HAP-1 (cell line): Measurements from ENCODE around the gene TRAPPC1.

ENCODE experiments used
- DNase-seq, 2 experiments: peaks; one replicate each; pipeline ENCODE4 v3.0.0-alpha.2; 2016 to 2020; ENCODE audit warnings: low spot score in 2 of 2
- H3K27me3 ChIP-seq: fragments of 250-450 bp; sonication (Bioruptor Pico); 2 replicates; pipeline ENCODE4 v1.5.1; 2020; ENCODE audit warnings: low read depth, mild to moderate bottlenecking, moderate library complexity
- H3K36me3 ChIP-seq: fragments of 250-450 bp; sonication (Bioruptor Pico); replicated peaks from 2 replicates; pipeline ENCODE4 v1.5.1; 2020; ENCODE audit warnings: mild to moderate bottlenecking
- H3K4me1 ChIP-seq: fragments of 250-450 bp; sonication (Bioruptor Pico); 2 replicates; pipeline ENCODE4 v1.5.1; 2020; ENCODE audit warnings: mild to moderate bottlenecking
- H3K4me3 ChIP-seq: fragments of 250-450 bp; sonication (Bioruptor Pico); 2 replicates; pipeline ENCODE4 v1.5.1; 2020; ENCODE audit warnings: mild to moderate bottlenecking, moderate library complexity
- H3K9me3 ChIP-seq: fragments of 250-450 bp; sonication (Bioruptor Pico); 2 replicates; pipeline ENCODE4 v1.5.1; 2020; ENCODE audit warnings: mild to moderate bottlenecking, moderate library complexity
- in situ Hi-C: fragments of 300-500 bp; cut with MboI; formaldehyde crosslinking; loops from 3 replicates; pipeline ENCODE4 v1.14.3; 2020; ENCODE audit warnings: low sequenced_read_pairs, inconsistent platforms, mixed read lengths

Gene TRAPPC1

DNA sequence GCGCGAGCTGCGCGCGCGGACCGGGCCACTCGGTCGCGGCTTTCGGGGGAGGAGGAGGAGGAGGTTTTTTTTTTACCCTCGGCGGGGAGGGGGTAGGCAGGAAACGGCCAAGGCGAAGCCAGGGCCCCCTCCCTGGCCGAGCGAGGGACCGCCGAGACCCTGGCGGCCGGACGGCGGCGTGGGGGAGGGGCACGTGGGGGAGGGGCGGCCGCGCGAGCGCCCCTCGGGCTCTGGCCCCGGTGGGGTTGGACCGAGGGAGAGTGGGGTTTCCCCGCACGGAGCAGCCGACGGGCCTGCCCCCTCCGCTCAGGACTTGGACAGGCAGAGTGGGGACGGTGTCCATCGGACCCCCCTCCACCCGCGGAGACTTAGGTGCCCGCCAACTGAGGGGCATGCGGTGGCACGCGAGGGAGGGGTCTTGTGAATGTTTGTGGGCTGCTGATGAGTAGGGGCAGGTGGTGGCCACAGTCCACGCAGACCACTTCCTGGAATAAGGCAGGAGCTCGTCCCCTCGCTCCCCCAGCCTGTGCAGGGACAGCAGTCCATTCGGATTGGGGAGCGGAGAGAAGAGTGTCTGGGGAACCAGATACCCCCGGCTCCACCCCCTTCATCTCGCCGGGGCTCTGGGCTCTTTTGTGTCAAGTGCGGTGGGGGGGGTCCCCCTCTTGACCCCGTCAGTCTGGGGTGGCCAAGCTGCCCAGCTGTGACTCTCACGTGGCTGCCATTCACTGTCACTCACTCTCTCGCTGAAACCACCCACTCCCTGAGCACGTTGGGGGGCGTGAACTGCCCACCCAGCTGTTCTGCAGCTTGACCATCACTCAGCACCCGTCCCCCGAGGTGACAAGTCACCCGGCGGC lies 46.1 kb downstream of the TRAPPC1 start:
- no peaks in the 10 kb centered on the region for H3K9me3 ChIP-seq
- peak; percentile 40 to 75 for DNase-seq
- H3K36me3 ChIP-seq, result peaks cover 24% of the 10 kb centered on the region
- peaks cover 38% of the 10 kb centered on the region for H3K4me1 ChIP-seq
- peak overlapping the region; percentile 66 for H3K4me3 ChIP-seq
- in situ Hi-C loops, result no loop called here
- H3K27me3 ChIP-seq, result no peaks in the 10 kb centered on the region

DNA sequence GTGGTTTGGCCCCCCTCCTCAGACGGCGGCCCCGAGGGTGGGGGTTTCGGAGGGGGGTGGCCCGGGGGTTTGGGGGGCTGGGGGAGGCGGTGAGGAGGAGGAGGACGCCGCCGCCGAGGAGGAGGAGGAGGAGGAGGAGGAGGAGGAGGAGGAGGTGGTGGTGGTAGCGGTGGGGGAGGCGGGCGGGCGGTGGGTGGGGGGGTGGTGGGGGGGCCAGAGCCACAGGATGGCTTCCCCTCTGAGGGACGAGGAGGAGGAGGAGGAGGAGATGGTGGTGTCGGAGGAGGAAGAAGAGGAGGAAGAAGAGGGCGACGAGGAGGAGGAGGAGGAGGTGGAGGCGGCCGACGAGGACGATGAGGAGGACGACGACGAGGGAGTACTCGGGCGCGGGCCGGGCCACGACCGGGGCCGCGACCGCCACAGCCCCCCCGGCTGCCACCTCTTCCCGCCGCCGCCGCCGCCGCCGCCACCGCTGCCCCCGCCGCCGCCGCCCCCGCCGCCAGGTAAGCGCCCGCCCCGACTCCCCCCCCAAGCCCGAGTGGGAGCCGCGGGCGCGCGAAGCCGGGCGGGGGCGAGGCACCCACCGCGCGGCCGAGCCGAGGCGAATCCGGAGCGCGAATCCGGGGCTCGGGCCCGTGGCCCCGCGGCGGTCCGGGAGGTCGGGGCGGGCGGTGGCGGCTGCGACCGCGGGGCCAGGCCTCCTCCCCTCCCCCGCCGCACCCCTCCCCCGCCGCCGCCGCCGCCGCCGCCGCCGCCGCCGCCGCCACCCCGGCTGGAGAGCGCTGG lies 47.0 kb downstream of the TRAPPC1 start:
- H3K27me3 ChIP-seq, result no peaks in the 10 kb centered on the region
- peaks cover 21% of the 10 kb centered on the region for H3K36me3 ChIP-seq
- H3K9me3 ChIP-seq, result no peaks in the 10 kb centered on the region
- H3K4me3 ChIP-seq, result peak overlapping the region; percentile 66
- in situ Hi-C loops, result no loop called here
- peak in 1 of 2 experiments; percentile 40 for DNase-seq
- H3K4me1 ChIP-seq, result peaks cover 38% of the 10 kb centered on the region

DNA sequence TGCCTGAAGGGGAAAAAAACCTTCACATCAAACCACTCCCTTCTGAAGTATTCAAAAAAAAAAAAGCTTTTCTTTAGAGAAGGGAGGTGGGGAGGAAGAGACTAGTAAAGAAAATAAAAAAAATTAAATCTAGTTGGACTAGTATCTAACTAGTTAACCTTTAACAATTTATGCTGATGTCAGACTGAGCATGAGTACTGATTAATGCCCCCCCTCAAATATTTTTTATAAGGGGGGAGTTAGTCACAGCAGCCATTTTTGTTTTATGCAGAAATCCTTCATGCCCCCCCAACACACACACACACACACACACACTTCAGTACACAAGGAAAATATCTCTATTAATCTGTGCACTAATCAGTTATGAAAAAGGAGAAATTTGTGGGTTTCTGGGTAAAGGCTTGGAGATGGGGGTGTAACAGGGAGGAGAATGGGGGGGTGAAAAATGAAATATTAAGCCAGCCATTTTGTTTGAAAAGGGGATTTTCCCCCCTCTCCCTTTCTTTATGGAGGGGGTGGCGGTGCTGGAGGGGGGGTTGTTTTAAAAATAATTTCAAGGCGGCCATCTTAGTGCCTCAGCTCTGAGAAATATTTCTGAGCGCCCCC lies 47.9 kb downstream of the TRAPPC1 start:
- peaks cover 25% of the 10 kb centered on the region for H3K36me3 ChIP-seq
- no peaks in the 10 kb centered on the region for H3K9me3 ChIP-seq
- H3K4me1 ChIP-seq, result peaks cover 31% of the 10 kb centered on the region
- in situ Hi-C loops, result no loop called here
- no peaks in the 10 kb centered on the region for H3K27me3 ChIP-seq
- no peak for DNase-seq
- H3K4me3 ChIP-seq, result peak overlapping the region; percentile 31

DNA sequence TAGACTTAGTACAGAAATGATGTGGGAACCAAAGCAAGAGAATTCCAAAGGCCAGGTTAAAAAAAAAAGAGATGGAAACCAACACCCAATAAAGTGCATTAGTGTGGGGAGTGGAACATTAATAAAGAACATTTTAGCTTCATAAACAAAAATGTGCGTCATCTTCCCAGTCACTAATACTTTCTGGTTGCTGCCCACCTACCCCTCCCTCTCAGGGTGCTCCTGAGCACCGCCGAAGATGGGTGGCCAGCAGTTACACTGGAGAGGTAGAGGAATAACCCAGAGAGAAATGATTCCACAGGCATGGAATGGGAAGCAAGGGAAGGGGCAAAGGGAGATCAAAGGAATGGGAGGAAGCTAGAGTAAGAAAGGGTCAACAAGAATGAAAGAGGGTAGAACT lies 49.1 kb downstream of the TRAPPC1 start:
- H3K9me3 ChIP-seq, result no peaks in the 10 kb centered on the region
- peaks cover 20% of the 10 kb centered on the region for H3K4me1 ChIP-seq
- peaks cover 32% of the 10 kb centered on the region for H3K36me3 ChIP-seq
- no peak for DNase-seq
- in situ Hi-C loops, result no loop called here
- H3K4me3 ChIP-seq, result peak overlapping the region; percentile 31
- no peaks in the 10 kb centered on the region for H3K27me3 ChIP-seq

DNA sequence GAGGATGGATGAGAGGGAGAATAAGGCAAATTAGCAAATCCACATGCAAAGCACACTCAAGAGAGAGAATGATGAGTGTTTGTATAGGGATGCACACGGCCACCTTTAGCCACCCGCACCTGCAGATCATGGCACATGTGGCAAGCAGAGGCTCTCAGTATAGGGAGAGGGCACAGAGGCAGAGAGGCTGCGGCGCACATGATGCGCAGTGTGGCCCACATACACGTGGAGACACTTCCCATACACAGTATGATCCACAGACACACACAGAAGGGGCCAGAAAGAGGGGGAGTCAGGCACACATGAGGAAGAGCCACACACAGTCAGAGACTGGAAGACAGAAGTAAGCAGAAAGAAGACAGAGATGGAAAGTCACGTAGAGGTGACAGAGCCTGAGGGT lies 49.7 kb downstream of the TRAPPC1 start:
- H3K4me1 ChIP-seq, result peaks cover 20% of the 10 kb centered on the region
- in situ Hi-C loops, result no loop called here
- peaks cover 38% of the 10 kb centered on the region for H3K36me3 ChIP-seq
- H3K9me3 ChIP-seq, result no peaks in the 10 kb centered on the region
- no peaks in the 10 kb centered on the region for H3K27me3 ChIP-seq
- no peak overlapping the region for H3K4me3 ChIP-seq
- DNase-seq, result no peak

DNA sequence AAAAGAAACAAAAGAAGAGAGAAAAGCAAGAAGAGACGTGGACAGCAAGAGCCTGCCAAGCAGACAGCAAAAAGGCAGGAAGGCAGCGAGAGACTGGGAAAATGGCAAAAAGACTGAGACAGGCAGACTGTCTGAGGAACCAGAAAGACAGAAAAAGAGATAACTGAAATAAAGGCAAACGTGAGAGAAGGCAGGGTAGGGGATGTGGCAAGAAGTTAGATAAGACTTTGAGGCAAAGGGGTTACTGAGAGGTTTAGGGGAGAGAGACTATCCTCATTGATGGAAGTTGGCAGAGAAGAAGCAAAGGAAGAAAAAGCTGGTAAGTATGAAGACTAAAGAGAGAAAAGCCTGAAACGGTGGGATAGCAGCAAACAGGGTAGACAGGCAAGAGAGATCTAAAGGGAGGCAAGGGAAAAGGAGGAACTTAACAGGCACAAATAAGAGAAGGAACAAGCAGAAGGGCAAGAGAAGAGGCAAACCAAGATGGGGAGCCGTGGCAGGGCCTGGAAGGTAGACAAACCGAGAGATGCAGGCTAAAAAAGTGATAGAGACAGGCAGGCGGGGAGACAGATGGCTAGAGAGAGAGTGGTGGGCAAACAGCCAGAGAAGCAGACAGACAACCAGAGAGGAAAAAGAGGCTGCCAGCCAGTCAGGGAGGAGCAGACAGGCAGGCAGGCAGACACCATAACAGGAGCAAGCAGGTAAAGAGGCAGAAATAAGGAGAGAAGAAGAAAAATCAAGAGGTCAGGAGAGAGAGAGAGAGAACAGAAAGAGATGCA lies 50.3 kb downstream of the TRAPPC1 start:
- H3K4me3 ChIP-seq, result no peak overlapping the region
- no peaks in the 10 kb centered on the region for H3K9me3 ChIP-seq
- no peaks in the 10 kb centered on the region for H3K27me3 ChIP-seq
- peaks cover 19% of the 10 kb centered on the region for H3K4me1 ChIP-seq
- in situ Hi-C loops, result no loop called here
- no peak for DNase-seq
- H3K36me3 ChIP-seq, result peaks cover 43% of the 10 kb centered on the region
